COLO829 (cell line): ENCODE measurements around the gene SLC16A5.
"Not testable (repeated sequence)": the region's sequence is repeated elsewhere in the genome, so short reads cannot be mapped to it uniquely, and the experiment has no call there.

Experiments used
- DNase-seq: peaks from one replicate; pipeline ENCODE4 v3.0.0; 2012; ENCODE audit warnings: low spot score

Gene SLC16A5

GRCh38 chr17:75087558-75088453 lies at the start of gene SLC16A5:
TSS of gene SLC16A5 (plus strand) at chr17:75087954. CDS start at chr17:75093637, 5,683 bp downstream.
- peak; percentile 83 for DNase-seq

GRCh38 chr17:75039238-75039637 lies 48.5 kb upstream of the SLC16A5 start:
- DNase-seq: no peak

- DNase-seq: no peak
Observed at GRCh38 chr17:75041656-75042280, 46.0 kb upstream of the SLC16A5 start.

DNA sequence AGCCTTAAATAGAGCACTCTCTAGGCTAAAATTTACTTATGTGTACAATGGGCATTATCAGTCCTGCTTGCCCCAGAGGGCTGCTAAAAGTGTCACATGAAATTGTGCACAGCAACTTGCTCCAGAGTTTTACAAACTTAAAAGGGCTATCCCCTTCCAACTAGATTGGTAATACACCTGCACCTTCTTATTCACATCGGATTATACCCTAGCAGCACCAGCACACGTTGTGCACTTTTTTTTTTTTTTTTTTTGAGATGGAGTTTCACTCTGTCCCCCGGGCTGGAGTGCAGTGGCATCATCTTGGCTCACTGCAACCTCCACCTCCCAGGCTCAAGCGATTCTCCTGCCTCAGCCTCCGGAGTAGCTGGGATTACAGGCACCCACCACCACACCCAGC lies 44.0 kb upstream of the SLC16A5 start:
- not testable (repeated sequence) for DNase-seq

DNA sequence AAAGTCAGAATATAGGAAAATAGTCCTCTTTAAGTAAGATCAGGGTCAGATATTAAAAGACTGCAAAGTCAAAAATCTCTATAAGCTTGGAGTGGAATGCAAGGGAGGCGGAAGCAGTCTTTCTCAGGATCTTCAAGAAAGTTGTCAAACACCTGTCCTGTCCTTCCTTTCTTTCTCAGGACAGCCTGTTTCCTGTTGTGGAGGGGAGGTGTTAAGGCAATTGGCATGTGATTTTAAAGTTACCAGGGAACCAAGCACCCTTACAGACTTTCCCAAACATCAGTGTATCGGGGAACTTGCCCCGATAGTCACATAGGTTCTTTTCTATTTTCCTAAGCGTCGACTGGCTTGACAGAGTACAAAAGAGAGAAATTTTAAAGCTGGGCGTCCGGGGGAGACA lies 43.0 kb upstream of the SLC16A5 start:
- DNase-seq: no peak

DNA sequence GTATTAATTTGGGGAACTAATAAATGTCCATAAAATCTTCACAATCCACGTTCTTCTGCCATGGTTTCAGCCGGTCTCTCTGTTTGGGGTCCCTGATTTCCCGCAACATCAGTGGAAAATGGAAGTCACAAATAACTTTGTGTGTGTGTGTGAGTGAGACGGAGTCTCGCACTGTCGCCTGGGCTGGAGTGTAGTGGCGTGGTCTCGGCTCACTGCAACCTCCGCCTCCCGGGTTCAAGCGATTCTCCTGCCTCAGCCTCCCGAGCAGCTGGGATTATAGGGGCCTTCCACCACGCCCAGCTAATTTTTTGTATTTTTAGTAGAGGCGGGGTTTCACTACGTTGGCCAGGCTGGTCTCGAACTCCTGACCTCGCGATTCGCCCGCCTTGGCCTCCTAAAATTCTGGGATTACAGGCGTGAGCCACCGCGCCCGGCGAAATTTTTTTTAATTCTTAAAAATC lies 41.8 kb upstream of the SLC16A5 start:
- not testable (repeated sequence) for DNase-seq

- peak; percentile 93 for DNase-seq
Observed at GRCh38 chr17:75046407-75047289, 41.1 kb upstream of the SLC16A5 start, which contains the start of the genes ATP5PD and KCTD2. TSS of gene ATP5PD (minus strand) at chr17:75046969. CDS start at chr17:75042650, 4,319 bp downstream. TSS of gene KCTD2 (plus strand) at chr17:75047225. CDS start at chr17:75047251, 26 bp downstream.

DNA sequence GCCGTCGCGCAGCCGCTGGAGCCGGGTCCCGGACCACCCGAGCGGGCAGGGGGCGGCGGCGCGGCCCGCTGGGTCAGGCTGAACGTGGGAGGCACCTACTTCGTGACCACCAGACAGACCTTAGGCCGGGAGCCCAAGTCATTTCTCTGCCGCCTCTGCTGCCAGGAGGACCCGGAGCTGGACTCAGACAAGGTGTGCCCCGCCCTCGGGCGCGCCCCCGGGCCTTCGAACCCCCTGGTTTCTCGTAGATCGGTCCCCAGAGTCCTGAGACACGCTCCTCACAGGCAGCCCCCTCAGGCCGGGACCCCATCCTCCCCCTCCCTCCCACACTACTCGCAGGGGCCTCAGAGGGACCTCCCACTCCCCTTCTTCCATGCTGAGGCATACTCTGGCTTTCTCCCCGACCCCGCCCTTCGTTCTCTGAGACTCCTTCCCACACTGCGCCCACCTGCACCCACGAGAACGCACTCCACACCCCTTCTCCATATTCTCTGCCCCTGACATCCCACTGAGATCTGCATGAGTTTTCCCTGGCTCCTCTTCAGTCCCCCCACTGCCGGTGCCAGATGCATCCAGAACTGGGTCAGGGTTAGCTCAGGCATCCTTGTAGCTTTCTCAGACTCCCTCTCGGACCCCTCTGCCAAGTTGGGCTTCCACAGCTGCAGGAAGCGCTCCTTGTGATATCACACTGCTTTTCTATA lies 40.2 kb upstream of the SLC16A5 start:
- DNase-seq: no peak

DNA sequence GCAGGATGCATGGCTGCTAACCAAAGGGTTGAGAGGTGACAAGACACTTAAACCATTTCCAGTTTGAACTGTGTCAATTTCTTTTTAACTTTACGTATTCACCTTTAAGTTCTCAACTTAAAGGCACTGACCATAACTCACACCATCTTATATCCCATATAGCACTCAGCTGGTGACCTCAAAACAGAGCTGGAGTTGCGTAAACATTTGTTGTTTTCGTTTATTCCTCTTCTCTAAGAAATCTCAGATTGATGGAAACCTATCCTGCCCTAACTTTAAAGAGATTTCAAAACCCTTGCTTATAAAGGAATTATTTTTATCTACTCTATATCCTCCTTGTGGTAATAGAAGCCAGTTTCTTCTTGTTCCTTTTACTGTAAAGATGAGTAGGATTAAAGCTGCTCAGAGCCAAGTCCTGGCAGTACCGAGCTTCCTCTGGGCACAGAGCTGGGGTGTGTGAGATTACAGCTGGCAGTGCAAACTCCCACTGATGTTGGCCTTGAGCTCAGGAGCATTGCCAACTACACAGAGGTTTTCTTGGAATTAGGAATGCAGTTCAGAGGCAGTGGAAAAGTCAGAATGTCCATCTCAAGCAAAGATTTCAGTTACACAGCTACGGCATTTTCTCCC lies 39.4 kb upstream of the SLC16A5 start:
- no peak for DNase-seq

- DNase-seq: no peak
Observed at GRCh38 chr17:75049057-75049456, 38.7 kb upstream of the SLC16A5 start.

DNA sequence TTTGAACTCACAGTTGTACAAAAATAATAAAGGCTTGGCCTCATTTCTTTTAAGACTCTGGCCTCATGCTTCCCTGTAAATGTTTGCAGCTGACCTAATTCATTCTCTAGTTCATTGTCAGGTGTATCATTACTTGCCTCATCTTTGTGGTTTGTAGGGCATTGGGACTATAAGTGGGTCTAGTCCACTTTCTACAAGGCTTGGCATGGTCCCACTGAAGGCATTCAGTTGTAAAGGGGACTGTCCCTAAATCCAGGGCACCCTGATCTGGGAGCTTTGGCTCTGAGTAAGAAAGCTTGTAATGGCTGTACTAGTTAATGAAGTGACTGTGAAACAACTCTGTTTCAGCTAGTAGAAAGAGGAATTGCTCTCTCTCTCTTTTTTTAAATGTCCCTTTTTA lies 38.0 kb upstream of the SLC16A5 start:
- DNase-seq: no peak

GRCh38 chr17:75051941-75052340 lies 35.8 kb upstream of the SLC16A5 start:
- DNase-seq: no peak

DNA sequence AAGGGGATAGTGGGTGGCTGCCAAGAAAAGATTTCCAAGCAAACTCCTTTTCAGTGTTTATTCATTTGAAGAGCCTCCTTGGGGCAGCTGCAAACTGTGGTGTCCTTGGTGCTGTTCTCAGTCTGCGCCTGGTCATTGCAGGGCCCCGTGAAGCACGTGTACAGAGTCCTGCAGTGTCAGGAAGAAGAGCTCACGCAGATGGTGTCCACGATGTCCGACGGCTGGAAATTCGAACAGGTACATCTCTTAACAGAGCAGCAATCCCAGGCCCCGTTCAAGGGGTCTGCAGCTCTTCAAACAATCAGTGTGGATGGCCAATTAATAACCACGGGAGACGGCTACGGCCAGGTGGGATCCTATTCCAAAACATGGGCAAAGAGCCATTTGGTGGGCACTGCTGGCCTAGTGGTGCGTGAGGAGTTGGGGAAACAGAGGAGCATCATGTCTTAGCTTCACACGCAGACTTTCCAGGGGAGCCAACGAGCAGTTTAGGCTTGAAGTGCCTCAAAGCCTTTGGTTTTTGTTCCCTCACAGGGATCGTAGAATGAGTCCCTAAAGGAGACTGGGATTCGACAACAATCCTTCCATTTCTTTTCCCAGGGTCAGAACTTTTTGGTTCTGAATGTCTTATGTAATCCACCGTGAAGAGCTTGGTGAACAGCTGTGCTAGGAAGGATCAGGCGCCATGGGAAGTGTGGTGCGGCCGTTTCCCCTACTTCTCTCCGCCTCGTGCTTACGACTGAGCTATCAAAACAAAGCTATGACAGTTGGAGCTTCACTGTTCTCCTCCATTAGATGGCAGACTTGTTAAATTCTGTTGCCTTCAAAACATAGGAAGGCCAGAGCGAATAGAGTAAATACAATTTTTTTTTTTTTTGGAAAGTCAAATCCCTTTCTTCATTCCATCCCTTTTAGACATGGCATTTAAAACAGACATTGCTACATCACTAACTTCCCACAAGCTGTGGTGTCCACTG lies 28.1 kb upstream of the SLC16A5 start:
- no peak for DNase-seq

DNA sequence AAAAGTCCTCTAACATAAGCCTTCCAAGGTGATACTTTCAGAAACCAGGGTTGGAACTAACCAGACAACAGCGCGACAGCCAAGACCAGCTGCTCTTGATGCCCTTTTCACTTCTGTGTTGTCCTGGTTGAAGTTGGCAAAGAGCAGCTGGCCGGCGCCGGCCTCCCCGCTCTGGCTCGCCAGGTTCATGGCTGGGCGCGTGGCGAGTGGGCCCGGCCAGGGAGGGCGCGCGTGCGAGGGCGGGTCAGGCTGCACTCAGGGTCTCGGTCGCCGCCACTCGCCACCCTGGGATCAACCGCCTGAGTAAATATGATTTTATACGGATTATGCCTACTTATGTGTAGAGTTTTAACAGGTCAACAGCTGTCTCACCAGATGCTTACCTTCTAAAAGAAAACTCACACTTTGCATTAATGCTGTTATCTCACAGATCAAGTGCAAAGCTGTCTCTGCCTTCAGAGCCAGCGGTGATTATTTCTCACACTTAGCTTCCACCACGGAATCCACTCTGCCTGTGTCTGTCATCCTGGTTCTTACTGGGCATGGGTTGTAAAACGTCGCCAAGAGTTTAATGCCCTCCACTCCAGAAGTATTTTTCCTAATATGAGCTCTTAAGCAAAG lies 27.2 kb upstream of the SLC16A5 start:
- no peak for DNase-seq

DNA sequence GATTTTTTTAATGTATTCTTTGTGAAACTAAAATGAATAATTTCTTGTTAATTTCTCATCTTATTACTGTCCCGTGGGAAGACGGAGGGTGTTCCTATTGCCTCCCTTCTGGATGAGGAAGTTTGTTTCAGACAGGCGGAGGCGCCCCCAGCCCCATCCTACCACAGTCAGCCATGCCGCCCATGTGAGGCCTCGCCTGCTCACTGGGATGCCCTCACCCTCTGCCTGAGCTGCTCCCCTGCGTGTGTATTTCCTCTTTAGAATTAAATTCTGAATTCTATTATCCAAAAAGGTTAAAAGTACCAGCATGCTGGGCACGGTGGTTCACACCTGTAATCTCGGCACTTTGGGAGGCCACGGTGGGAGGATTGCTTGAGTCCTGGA lies 26.7 kb upstream of the SLC16A5 start:
- DNase-seq: no peak

DNA sequence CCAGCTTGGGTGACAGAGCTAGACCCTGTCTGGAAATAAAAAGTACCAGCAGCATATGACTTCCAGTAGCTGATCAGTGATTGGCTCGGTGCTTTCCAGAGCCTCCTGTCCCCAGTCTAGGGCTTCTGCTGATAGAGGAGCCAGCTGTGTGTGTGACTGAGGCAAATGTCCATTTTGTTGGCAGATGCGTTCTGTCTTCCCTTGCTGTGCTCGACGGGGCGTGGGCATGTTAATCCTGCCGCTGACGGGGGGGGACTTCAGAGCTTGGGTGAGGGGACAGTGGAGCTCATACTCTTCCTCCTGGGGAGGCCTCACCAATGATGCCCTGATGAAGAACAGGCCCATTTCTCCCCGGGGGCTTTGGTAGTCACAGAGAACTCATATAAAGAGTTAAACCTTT lies 26.1 kb upstream of the SLC16A5 start:
- DNase-seq: no peak

DNA sequence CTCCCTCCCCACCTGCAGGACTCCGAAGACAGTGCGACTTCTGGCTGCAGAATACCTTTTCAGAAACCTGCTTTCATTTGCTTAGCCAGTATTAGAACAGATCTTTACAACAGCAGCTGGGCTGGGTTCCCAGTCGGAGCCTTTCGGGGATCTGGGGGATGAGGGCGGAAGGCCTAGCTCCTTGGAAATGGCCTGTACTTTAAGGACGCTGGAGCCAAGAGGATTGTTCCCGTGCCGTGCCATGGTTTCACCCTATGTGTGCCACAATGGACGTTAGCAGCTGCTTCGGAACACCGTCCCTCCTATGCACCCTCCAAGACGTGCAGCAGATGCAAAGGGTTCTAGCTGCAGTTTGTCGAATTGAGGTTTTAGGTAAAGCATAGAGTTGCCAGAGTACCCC lies 24.6 kb upstream of the SLC16A5 start:
- no peak for DNase-seq

- no peak for DNase-seq
Observed at GRCh38 chr17:75063626-75064025, 24.1 kb upstream of the SLC16A5 start.

GRCh38 chr17:75064040-75064439 lies 23.7 kb upstream of the SLC16A5 start:
- no peak for DNase-seq
